Measurements from ENCODE around the gene SOWAHC. TPM values are rescaled to one million over a fixed set of nuclear protein-coding genes. Genes with fewer than 3 reads are reported as not detected.

SOWAHC gene
- total and polyA plus RNA-seq, 2 of the 13 experiments (the other 11 are each of a cell fraction or from before 2014, with no cell fraction given): 21.2 to 22.5 TPM

GRCh38 chr2:109614715-109615636, 812 bp downstream of the SOWAHC start (continued):
- TF ChIP-seq HMGA1 (CRISPR knock-in tag; conservative IDR thresholded peaks at IDR 0.05) (no peak), PAF1 (CRISPR knock-in tag; IDR thresholded peaks at IDR 0.05) (no peak), ZNF446 (CRISPR knock-in tag; IDR thresholded peaks at IDR 0.05) (no peak; the same call in none of the 2 replicates), SCMH1 (CRISPR knock-in tag; IDR thresholded peaks at IDR 0.05; ENCODE audit: borderline replicate concordance) (no peak), ZNF335 (CRISPR knock-in tag; IDR thresholded peaks at IDR 0.05) (no peak), ZNF225 (CRISPR knock-in tag; IDR thresholded peaks at IDR 0.05) (peak; percentile 76; the same call in 1 of the 2 replicates), FOSL2 (CRISPR knock-in tag; IDR thresholded peaks at IDR 0.05) (no peak), CHD4 (IDR thresholded peaks at IDR 0.05; ENCODE audit: borderline replicate concordance, low read length) (no peak), PHF8 (CRISPR knock-in tag; IDR thresholded peaks at IDR 0.05) (peak; percentile 73), NFYB (CRISPR knock-in tag; IDR thresholded peaks at IDR 0.05) (no peak; the same call in 1 of the 2 replicates), PREB (CRISPR knock-in tag; IDR thresholded peaks at IDR 0.05) (0 out of 2 replicates have a peak, but pooled peaks have one; percentile 62), KLF13 (CRISPR knock-in tag; IDR thresholded peaks at IDR 0.05) (no peak), TEF (CRISPR knock-in tag; IDR thresholded peaks at IDR 0.05) (no peak), ZNF567 (CRISPR knock-in tag; IDR thresholded peaks at IDR 0.05; ENCODE audit: borderline replicate concordance) (no peak), CC2D1A (CRISPR knock-in tag; IDR thresholded peaks at IDR 0.05) (no peak), ZNF816 (CRISPR knock-in tag; IDR thresholded peaks at IDR 0.05; ENCODE audit: borderline replicate concordance) (no peak), KLF6 (CRISPR knock-in tag; IDR thresholded peaks at IDR 0.05) (0 out of 2 replicates have a peak, but pooled peaks have one; percentile 34), GRHL1 (CRISPR knock-in tag; conservative IDR thresholded peaks at IDR 0.05) (no peak), ZNF687 (CRISPR knock-in tag; IDR thresholded peaks at IDR 0.05) (peak; percentile 100), HOXA9 (CRISPR knock-in tag; IDR thresholded peaks at IDR 0.05; ENCODE audit: borderline replicate concordance) (peak; percentile 91; the same call in 1 of the 2 replicates), TBL1XR1 (IDR thresholded peaks at IDR 0.05; ENCODE audit: borderline replicate concordance, low read length, partially characterized antibody) (no peak), NR2F1 (CRISPR knock-in tag; IDR thresholded peaks at IDR 0.05) (no peak)
